GM23248 (cell line): Measurements from ENCODE around the gene RPL3.

Experiments
- EZH2 ChIP-seq: fragments of 200-600 bp; sonication (generic); IDR thresholded peaks from 2 replicates; pipeline ENCODE4 v1.6.1; 2018; ENCODE audit warnings: antibody characterized with exemption, mild to moderate bottlenecking; ENCODE audit not compliant: insufficient read depth, poor library complexity, severe bottlenecking
- EZH2phosphoT487 ChIP-seq: fragments of 200-600 bp; sonication (generic); IDR thresholded peaks from 2 replicates; pipeline ENCODE4 v1.6.1; 2018; ENCODE audit warnings: antibody characterized with exemption, moderate library complexity, mild to moderate bottlenecking, low read depth; ENCODE audit not compliant: insufficient read depth

- TF ChIP-seq EZH2: no peak
- TF ChIP-seq EZH2phosphoT487: no peak
Measured at GRCh38 chr22:39349967-39350726, 30.7 kb upstream of the RPL3 start, which contains the start of gene SYNGR1.
